ENCODE data around the gene BAHCC1.

- TF ChIP-seq EZH2 (IDR thresholded peaks at IDR 0.05; ENCODE audit: borderline replicate concordance, low read depth, low read length): no peak
- TF ChIP-seq GATAD2A (IDR thresholded peaks at IDR 0.05): no peak
- no peak for TF ChIP-seq ZNF274 (IDR thresholded peaks at IDR 0.05; ENCODE audit: borderline replicate concordance, low read depth, low read length)
- no peak for TF ChIP-seq CBX3 (IDR thresholded peaks at IDR 0.05; ENCODE audit: borderline replicate concordance in 1 of 2, low read length in 2 of 2)
- no peak for TF ChIP-seq FOXA3 (CRISPR knock-in tag; conservative IDR thresholded peaks at IDR 0.05 in 1 of 2, IDR thresholded peaks at IDR 0.05 in 1 of 2)
- no peak for TF ChIP-seq FOXP1 (CRISPR knock-in tag; IDR thresholded peaks at IDR 0.05)
- TF ChIP-seq MAX (CRISPR knock-in tag; IDR thresholded peaks at IDR 0.05): no peak
- no peak for TF ChIP-seq RBBP5 (IDR thresholded peaks at IDR 0.05; ENCODE audit: borderline replicate concordance, insufficient read depth, low read length, poor library complexity, severe bottlenecking)
Observed at GRCh38 chr17:81477173-81477572, 81.9 kb downstream of the BAHCC1 start.
